ENCODE results near the gene TBL1X.
"Not testable (repeated sequence)": the region's sequence is repeated elsewhere in the genome, so short reads cannot be mapped to it uniquely, and the experiment has no call there.

The TBL1X gene

DNA sequence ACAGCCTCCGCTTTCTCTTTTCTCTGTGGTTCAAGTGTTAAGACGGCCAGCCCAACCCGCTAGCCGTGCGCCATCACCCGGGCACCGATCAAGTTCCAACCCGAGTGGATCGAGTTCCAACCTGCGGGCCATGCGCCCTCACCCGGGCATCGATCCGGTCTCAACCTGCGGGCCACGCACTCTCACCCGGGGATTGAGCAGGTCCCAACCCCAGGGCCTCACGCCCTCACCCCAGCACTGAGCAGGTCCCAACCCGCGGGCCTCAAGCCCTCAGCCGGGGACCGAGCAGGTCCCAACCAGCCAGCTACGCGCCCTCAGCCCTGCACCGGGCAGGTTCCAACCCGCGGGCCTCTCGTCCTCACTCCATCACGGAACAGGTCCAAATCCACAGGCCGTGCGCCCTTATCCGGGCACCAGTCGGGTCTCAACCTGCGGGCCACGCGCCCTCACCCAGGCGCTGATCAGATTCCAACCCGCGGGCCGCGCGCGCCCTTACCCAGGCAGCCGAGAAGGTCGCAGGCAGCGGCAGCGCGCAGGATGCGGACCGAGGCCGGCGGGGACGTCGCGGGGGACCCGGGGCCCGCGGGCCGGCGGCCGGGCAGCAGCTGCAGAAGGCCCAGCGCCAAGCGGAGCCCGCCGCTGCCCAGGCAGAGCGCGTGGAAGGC lies 300.3 kb downstream of the TBL1X start:
- DNase-seq (ENCODE audit: low read depth in 3 of 3): no peak

DNA sequence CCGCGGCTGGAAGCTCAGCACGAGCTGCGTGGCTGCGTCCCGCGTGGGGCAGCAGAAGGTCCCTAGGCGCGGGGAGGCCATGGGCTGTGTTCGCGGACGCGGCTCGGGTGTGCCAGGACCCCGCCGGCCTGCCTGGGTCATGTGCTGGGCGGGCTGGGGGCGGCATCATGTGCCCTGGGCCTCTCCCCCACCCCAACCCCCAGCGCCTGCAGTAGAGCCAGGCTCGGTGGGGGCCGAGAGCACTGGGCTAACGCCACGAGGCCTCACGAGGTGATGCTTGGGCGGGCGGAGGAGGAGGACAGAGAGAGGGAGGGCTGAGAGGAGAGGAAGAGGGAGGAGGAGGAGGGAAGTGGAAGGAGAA lies 300.9 kb downstream of the TBL1X start, which contains the start of gene GPR143:
Gene GPR143 (minus strand): TSS at position 111 of the 361 bp plus-strand sequence. CDS start 30 bp downstream, at position 81.
- no peak for DNase-seq (ENCODE audit: low read depth in 3 of 3)

GRCh38 chrX:9767375-9767774 lies 302.5 kb downstream of the TBL1X start:
- DNase-seq (ENCODE audit: low read depth in 3 of 3): no peak

DNA sequence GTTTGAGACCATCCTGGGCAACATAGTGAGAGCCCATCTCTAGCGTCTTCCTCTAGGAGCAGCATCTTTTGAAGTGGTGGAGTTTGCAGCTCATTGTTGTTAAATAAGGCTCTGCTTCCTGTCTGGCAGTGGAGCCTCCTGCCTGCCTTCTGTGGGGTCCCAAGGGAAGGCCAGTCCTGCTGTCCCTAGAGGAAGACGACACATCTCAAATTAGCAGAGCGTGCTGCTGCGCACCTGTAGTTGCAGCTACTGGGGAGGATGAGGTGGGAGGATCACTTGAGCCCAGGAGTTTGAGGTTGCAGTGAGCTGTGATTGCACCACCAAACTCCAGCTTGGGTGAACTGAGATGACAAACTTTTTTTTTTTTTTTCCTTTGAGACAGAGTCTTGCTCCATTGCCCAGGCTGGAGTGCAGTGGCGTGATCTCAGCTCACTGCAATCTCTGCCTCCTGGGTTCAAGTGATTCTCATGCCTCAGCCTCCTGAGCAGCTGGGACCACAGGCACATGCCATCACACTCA lies 303.5 kb downstream of the TBL1X start:
- DNase-seq (ENCODE audit: low read depth in 3 of 3): not testable (repeated sequence)

GRCh38 chrX:9770319-9770718 lies 305.5 kb downstream of the TBL1X start:
- DNase-seq (ENCODE audit: low read depth in 3 of 3): no peak

DNA sequence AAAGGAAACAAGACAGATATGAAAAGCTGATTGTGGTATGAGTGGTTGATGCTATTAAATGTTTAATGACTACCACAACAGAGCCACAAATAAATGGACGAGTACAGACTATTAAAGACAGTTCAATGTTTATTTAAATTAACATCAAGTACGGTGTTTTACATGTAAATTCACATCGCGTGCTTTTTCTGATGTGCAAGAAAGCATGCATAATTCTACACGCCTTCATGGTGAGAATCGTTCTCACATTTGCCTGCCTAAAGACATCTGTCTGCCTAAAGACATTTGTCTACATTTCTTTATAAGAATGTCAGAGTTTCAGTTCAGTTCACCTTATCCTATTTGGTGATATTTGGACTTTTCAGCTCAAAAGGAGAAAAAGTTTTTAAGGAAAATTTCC lies 308.1 kb downstream of the TBL1X start:
- no peak for DNase-seq (ENCODE audit: low read depth in 3 of 3)

GRCh38 chrX:9775930-9776329 lies 311.1 kb downstream of the TBL1X start:
- no peak for DNase-seq (ENCODE audit: low read depth in 3 of 3)

DNA sequence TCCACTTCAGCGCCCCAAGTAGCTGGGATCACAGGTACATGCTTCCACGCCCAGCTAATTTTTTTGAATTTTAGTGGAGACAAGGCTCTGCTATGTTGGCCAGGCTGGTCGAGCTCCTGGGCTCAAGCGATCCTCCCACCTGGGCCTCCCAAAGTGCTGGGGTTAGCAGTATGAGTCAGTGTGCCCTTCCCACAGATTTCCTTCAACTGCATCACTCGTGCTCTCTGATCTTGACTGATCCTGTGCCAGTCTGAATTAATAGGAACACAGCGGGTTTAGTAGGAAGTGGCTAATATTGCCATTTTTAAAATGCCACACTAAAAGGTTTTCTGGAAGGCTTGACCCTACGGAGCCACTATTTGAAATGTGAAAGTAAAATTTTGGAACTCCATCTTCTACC lies 317.1 kb downstream of the TBL1X start:
- no peak for DNase-seq (ENCODE audit: low read depth in 3 of 3)

- no peak for DNase-seq (ENCODE audit: low read depth in 3 of 3)
These were observed 319.5 kb downstream of the TBL1X start for GRCh38 chrX:9784332-9784731.

DNA sequence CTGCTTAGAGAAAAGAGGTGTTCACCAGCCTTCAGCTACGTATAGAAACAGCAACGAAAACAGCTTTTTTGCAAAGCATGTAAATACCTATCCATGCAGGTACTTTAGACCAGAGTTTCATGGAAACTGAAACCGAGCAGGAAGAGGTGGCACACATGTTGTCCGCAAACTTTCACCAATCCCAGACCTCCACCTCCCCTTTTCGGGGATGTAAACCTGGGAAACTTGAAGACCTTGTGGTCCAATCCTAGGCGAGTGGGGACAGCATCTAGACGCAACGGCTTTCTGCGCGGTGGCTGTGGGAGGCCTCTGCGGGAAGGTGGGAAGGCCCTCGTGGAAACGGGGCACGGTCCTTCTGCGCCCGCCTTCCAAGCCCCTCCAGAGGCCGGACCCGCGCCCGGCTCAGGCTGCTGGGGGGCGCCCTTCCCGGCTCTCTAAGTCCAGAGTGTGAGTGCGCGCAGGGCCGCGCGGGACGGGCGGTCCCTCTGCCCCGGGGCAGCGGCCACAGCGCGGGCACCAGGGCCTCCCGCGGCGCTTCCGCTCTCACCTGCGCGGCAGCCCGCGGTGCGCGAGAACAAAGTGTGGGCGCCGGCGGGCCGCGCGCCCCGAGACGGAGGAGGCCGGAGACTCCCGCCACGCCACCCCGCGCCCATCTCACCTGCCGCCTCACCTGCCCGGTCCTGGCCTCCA lies 320.5 kb downstream of the TBL1X start:
- no peak for DNase-seq (ENCODE audit: low read depth in 3 of 3)

- DNase-seq (ENCODE audit: low read depth in 3 of 3): no peak
These were observed 321.3 kb downstream of the TBL1X start, which contains the start of gene SHROOM2 for GRCh38 chrX:9785944-9786797. SHROOM2 (plus strand) TSS chrX:9786429; CDS start chrX:9786546, 117 bp downstream.

DNA sequence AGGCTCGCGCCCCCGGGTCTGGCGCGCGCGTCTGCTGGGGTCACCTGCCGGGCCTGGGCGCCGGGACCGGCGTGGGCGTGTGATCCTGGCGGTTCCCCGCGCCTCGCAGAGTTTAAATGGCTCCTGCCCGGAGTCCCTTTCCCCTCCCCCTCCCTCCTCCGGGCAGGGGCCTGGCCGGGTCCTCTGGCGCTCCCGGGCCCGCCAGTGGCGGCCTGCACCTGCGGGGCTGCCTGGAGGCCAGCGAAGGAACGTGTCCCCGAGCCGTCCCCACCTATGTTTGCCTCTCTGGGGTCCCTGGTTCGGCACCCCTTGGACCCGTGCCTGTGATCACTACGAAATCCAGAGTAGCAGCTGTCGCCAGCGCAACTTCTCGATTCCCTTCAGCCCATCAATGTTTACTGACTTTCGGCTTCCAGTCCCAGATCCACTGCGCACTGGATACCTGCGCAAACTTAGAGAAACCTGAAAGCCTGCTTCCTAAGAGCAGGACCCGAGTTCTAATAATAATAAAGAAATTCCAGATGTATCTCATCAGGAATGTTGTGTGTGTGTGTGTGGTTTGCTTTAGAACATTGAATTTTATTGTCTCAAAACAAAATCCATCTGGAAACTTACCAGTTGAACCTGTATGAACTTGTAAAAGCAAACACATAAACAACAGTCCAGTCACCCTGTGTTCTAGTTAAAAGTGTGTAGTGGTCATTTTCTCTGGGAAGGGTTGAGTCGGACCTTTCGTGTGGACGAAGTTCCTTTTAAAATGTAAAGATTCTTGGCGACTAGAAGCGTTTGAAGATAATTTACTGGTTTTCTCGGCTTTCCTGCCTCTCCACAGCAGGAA lies 322.2 kb downstream of the TBL1X start:
- DNase-seq (ENCODE audit: low read depth in 3 of 3): no peak

DNA sequence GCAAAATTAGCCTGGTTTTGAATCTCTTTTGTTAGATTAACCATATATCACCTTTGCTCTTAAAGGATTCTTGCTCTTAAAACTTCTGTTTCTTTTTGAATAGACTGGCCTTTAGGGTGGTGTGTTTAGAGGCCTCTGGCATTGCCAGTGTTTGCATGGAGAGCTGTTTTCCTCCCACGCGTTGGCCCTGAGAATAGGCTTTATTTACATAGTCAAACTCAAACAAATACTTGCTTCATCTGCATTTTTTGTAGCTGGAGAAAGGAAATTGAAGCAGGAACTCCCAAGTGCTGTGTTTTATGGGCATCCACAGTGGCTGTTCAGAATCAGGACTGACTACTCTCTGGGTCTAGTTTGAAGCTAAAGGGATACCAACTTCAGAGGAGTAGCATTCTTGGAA lies 324.1 kb downstream of the TBL1X start:
- DNase-seq (ENCODE audit: low read depth in 3 of 3): no peak

GRCh38 chrX:9789555-9789954 lies 324.7 kb downstream of the TBL1X start:
- no peak for DNase-seq (ENCODE audit: low read depth in 3 of 3)

All from stimulated activated CD4-positive, alpha-beta T cell treated with anti-CD3 and anti-CD28 coated beads, TNF-alpha, amount 100 ng/mL, for 4 hours (primary cell).